Pons (tissue), 1 donor: Measurements from ENCODE around the gene UPF1.

ENCODE experiments used
- DNase-seq: peaks from one replicate; pipeline ENCODE4 v3.0.0-alpha.2; 2016; ENCODE audit warnings: low spot score

The UPF1 gene

GRCh38 chr19:18857223-18857622 lies 25.5 kb downstream of the UPF1 start:
- no peak for DNase-seq

- DNase-seq = no peak
Measured at GRCh38 chr19:18858906-18859646, 27.3 kb downstream of the UPF1 start.

GRCh38 chr19:18859676-18860301 lies 28.0 kb downstream of the UPF1 start:
- no peak for DNase-seq

- DNase-seq = no peak
Measured at GRCh38 chr19:18860302-18860700, 28.5 kb downstream of the UPF1 start.

GRCh38 chr19:18860725-18861124 lies 29.0 kb downstream of the UPF1 start:
- DNase-seq = no peak

- DNase-seq = peak; percentile 55
Measured at GRCh38 chr19:18861235-18861634, 29.5 kb downstream of the UPF1 start.

- DNase-seq = no peak
Measured at GRCh38 chr19:18861917-18862316, 30.2 kb downstream of the UPF1 start.

GRCh38 chr19:18862976-18863842 lies 31.4 kb downstream of the UPF1 start:
- DNase-seq = no peak

GRCh38 chr19:18863843-18864362 lies 32.1 kb downstream of the UPF1 start:
- no peak for DNase-seq

GRCh38 chr19:18865106-18865972 lies 33.6 kb downstream of the UPF1 start:
- no peak for DNase-seq

- DNase-seq = peak; percentile 47
Measured at GRCh38 chr19:18865973-18866799, 34.4 kb downstream of the UPF1 start.

- DNase-seq = no peak
Measured at GRCh38 chr19:18866800-18867123, 35.0 kb downstream of the UPF1 start.

- DNase-seq = no peak
Measured at GRCh38 chr19:18867199-18867598, 35.4 kb downstream of the UPF1 start.

- no peak for DNase-seq
Measured at GRCh38 chr19:18867751-18868150, 36.0 kb downstream of the UPF1 start.

GRCh38 chr19:18868380-18869022 lies 36.7 kb downstream of the UPF1 start:
- no peak for DNase-seq

- DNase-seq = no peak
Measured at GRCh38 chr19:18869023-18869618, 37.4 kb downstream of the UPF1 start.

GRCh38 chr19:18869781-18870530 lies 38.2 kb downstream of the UPF1 start:
- DNase-seq = no peak

- no peak for DNase-seq
Measured at GRCh38 chr19:18870531-18871172, 38.9 kb downstream of the UPF1 start.

- no peak for DNase-seq
Measured at GRCh38 chr19:18871543-18871942, 39.8 kb downstream of the UPF1 start.
